Fibroblast of lung (primary cell): ENCODE data around the gene OSBPL9.

ENCODE experiments used
- CTCF ChIP-seq, 2 donors: IDR thresholded peaks in 1 of 2; conservative IDR thresholded peaks in 1 of 2; 1 replicate in 1 of 2; 2 replicates in 1 of 2; pipeline ENCODE4 v1.5.1; 2011 to 2012; ENCODE audit warnings: low read length in 2 of 2, control low read depth in 1 of 2, inconsistent platforms in 1 of 2, low read depth in 1 of 2, mild to moderate bottlenecking in 1 of 2
- EZH2 ChIP-seq: IDR thresholded peaks from 2 replicates; pipeline ENCODE4 v1.5.1; 2012; ENCODE audit warnings: low read length, control low read depth, mild to moderate bottlenecking; ENCODE audit errors: missing control alignments

GRCh38 chr1:51728611-51729155 is 111.8 kb downstream of the OSBPL9 start:
- TF ChIP-seq CTCF (conservative IDR thresholded peaks at IDR 0.05 in 1 of 2, IDR thresholded peaks at IDR 0.05 in 1 of 2; ENCODE audit: low read depth in 1 of 2, low read length in 2 of 2) = no peak
- TF ChIP-seq EZH2 = no peak
